ELR (cell line): Measurements from ENCODE around the gene CUBN.

Experiments
- DNase-seq: peaks from one replicate; pipeline ENCODE4 v3.0.0-alpha.2; 2015; ENCODE audit warnings: low read depth

The CUBN gene

GRCh38 chr10:16919121-16919982 lies 210.3 kb downstream of the CUBN start:
- no peak for DNase-seq

- no peak for DNase-seq
Measured at GRCh38 chr10:16916496-16916895, 213.1 kb downstream of the CUBN start.

GRCh38 chr10:16915300-16915699 lies 214.3 kb downstream of the CUBN start:
- DNase-seq, result peak; percentile 19

GRCh38 chr10:16913266-16913665 lies 216.3 kb downstream of the CUBN start:
- DNase-seq, result no peak

GRCh38 chr10:16910793-16911164 lies 218.8 kb downstream of the CUBN start:
- peak; percentile 19 for DNase-seq

GRCh38 chr10:16909961-16910792 lies 219.4 kb downstream of the CUBN start:
- DNase-seq, result peak; percentile 78

GRCh38 chr10:16909271-16909767 lies 220.3 kb downstream of the CUBN start:
- DNase-seq, result no peak

GRCh38 chr10:16907687-16908086 lies 221.9 kb downstream of the CUBN start:
- DNase-seq, result no peak

GRCh38 chr10:16905320-16905719 lies 224.3 kb downstream of the CUBN start:
- no peak for DNase-seq

GRCh38 chr10:16904639-16905061 lies 225.0 kb downstream of the CUBN start:
- no peak for DNase-seq

GRCh38 chr10:16904049-16904448 lies 225.6 kb downstream of the CUBN start:
- no peak for DNase-seq

GRCh38 chr10:16902606-16903005 lies 227.0 kb downstream of the CUBN start:
- DNase-seq, result no peak

- DNase-seq, result no peak
Measured at GRCh38 chr10:16901106-16901505, 228.5 kb downstream of the CUBN start.

- no peak for DNase-seq
Measured at GRCh38 chr10:16896993-16897392, 232.6 kb downstream of the CUBN start.

GRCh38 chr10:16894821-16895220 lies 234.8 kb downstream of the CUBN start:
- no peak for DNase-seq

GRCh38 chr10:16893664-16894063 lies 235.9 kb downstream of the CUBN start:
- DNase-seq, result no peak

GRCh38 chr10:16891375-16892313 lies 238.0 kb downstream of the CUBN start:
- peak; percentile 94 for DNase-seq

- DNase-seq, result no peak
Measured at GRCh38 chr10:16890691-16891090, 238.9 kb downstream of the CUBN start.

GRCh38 chr10:16887565-16887964 lies 242.0 kb downstream of the CUBN start:
- peak; percentile 86 for DNase-seq

GRCh38 chr10:16886031-16886430 lies 243.6 kb downstream of the CUBN start:
- no peak for DNase-seq

GRCh38 chr10:16884497-16884896 lies 245.1 kb downstream of the CUBN start:
- DNase-seq, result no peak

GRCh38 chr10:16883084-16883483 lies 246.5 kb downstream of the CUBN start:
- no peak for DNase-seq
